GM21786 (cell line): ENCODE results near the gene SNAPC1.

Experiments used
- ATAC-seq: cut with Tn5 transposase; IDR thresholded peaks from one replicate; pipeline ENCODE4 v1.9.1; 2021; ENCODE audit not compliant: unreplicated experiment

SNAPC1 gene

DNA sequence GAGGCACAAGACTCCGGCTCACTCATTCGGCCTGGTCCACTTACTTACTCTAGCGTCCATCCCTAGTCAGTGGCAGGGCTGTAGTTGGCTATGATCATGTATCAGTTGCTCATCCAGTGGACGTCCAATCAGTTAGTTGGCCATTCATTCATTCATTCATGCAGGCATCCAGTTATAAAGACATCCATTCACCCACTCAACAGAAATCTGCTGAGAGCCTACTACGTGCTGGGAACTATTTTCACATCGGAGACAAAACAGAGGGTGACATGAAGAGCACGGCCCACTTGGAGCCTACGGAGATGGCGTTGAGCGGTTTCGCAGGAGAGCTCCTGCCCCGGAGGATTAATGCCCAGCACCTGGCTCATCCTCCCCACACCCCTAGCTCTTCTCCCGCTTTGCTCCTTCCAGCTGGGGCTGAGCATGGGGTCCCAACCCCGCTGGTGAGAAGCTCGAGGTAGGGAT is 49.7 kb downstream of the SNAPC1 start:
- no peak for ATAC-seq

DNA sequence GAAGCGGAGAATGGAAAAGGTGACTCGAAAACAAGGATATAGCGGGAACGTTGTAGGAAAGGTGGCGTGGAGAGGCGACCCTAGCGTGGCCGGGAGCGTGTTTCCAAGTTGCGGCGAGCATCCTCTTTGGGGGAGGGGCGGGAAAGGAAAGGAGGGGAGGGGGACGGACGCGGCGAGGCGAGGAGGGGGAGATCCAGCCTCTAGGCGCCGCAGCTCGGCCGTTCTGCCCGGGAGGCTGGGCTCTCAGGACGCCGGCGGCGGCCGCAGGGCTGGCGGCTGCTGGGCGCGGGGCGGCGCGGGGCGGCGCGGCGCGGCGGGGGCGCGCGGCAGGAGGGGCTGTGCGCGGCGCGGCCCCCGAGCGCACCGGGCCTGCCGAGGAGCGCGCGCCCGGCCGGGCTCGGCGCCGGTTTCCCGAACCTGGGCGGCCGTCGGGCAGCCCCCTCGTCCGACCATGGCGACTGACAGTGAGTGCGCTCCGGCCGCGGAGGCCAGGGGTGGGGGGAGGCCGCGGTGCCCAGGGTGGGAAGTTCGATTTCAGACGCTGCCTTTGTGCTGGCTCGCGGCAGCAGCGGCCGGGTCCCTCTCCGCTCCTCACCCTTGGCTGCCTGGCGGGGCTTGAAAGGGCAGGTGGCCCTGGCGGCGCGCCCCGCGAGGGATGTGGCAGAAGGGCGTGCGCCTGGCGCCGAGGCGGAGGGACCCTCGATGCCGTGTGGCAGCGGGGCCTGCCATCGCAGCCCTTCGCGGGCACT is 50.3 kb downstream of the SNAPC1 start, which contains the start of gene SYT16:
Gene SYT16, plus strand, starts transcription at position 357 of the 749 bp plus-strand sequence.
- no peak for ATAC-seq

DNA sequence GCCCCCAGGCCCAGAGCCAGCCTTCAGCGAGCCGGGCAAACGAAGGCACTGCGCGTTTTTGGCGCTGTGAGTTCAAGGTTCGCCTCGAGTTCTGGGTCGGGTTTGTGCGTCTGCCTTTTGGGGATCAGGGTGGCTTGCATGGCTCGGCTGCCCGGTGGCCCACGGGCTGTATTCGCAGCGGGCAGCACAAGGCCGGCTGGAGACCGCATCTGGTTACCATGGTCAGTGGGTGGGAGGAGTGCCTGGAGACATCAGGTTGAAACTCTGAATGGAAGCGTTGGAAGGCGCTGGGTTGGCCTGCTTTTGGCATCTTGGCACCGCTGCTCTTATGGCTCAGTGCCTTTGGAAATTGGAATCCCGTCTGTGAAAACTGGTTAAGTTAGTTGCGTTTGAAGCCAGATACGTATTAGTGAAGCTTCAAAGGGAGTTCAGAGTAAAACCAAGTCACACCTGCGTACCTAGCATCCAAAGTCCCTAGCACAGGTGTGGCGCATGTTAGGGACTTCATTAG is 50.9 kb downstream of the SNAPC1 start:
- ATAC-seq, result no peak

DNA sequence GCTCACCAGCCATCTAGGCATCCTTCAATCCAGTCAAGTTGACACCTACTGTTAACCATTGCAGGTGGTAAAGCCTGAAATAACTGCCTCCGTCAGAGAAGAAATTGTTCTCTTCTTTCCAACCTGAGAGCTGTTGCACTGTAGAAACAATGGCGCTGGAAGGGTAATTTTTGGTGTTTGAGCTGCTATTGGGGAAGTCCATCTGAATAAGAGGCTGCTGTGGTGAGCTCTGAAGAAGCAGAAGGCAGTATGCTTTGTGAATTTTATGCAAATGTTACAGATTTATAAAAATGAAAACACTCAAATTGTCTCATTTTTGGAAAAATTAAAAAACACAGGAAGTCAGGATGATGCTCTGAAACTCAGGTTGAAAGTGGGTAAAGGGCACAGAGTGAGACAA is 60.2 kb downstream of the SNAPC1 start:
- ATAC-seq, result no peak

DNA sequence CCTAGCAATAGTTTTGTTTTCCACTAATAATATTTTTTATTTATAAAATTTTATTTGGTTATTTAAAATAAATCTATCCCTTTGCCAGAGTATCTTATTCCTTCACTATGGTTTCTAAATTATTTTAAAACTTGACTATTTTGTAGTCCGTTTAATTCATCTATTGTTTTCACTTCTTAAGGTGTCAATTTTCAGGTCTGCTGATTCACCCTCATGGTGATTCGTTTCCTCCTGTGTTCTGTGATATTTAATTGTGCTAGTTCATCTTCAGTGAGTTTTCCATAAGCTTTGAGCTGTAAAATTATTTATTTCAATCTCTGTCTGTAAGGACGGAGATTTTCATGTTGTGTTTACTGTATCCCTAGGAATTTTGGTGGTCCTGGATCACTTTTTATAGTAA is 70.6 kb downstream of the SNAPC1 start:
- no peak for ATAC-seq

DNA sequence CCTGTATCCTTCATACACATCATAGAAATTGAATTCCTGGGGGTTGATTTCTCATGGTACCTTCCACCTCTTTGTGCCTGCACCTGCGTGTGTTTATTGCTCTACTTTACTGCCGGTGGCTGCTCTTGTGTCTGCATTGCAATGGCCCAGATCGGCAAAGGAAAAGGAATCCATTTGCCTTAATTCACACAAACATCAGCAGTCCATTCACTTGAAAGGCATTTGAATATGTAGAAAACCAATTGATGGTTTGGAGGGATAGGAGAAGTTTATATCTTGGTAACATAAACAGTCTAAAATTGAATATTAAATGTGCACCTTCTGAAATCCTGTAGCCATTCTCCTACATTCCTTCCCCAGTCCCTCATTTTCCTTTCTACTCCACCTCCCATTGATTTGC is 74.0 kb downstream of the SNAPC1 start:
- no peak for ATAC-seq

DNA sequence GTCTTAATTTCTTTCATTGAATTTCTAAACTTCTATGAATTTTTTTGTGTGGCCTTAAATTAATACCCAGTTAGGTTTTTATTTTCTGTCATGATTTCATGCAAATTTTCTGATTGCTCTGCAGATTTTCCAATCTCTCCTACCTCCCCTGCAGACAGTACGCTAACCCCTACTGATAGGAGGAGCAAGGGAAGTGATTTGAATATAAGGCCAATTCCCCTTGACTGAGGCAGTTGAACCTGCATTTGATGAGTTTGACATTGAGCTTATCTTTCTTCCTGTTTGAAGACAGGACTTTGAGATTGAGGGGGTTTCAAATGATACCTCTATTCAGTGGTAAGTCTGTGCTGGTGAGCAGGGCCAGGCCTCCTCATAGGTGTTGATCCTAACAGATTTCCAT is 74.6 kb downstream of the SNAPC1 start:
- no peak for ATAC-seq

DNA sequence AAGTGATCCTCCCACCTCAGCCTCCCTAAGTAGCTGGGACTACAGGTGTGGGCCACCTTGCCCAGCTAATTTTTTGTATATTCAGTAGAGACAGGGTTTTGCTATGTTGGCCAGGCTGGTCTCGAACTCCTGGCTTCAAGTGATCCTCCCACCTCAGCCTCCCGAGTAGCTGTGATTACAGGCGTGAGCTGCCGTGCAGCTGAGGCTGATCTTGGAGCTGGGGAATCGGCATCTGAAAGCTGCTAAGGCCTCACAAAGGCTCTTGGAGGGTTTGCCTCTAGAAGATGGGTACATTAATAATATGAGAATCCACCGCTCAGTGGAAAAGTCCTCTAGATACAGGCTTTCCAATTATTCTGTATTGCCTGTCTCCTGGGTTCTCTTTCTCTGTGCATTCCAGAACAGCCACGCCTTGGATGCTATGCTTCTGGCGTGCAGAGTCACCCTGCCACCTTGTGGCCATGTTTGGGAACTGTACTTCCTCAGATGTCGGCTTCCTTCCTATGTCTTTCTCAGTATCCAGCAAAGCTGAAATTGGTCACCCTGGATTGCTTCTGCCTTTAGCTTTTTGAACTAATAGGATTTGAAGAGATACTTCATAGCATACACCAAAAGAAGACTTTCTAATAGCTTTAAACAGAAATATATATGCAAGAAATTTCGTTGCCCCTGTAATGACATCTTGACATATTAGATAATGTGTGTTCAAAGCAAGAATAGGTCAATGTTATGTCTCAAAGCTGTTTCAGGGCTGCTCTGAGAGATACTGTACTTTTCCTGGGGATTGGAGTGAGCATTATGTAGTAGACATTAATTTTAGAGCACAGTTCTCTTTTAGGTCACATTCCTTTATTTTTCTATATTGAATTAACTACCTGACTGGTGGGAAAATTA is 75.4 kb downstream of the SNAPC1 start:
- peak; percentile 95 for ATAC-seq

DNA sequence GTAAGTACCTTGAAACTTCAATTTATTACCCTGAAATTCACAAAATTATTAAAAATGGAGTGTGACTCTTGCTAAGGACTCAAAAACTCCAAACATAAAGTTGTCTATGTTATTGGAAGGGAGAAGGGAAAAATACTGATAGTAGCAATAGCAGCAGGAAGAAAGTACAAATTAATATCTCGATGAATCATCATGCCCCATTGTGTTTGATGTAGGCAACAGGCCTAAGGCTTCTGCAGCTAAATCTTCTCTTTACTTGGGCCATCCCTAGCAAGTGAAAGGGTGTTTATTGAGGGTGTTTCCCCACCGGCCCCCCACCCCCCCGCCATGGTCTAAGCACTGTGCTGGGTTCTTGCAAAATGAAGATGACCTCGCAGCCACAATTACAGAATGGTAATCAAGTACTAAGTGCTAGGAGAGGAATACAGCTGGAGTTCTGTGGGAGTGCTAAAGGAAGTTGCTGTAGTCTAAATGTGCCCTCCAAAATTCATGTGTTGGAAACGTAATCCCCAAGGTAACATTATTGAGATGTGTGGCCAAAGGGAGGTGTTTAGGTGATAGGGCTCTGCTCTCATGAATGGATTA is 76.5 kb downstream of the SNAPC1 start:
- no peak for ATAC-seq

DNA sequence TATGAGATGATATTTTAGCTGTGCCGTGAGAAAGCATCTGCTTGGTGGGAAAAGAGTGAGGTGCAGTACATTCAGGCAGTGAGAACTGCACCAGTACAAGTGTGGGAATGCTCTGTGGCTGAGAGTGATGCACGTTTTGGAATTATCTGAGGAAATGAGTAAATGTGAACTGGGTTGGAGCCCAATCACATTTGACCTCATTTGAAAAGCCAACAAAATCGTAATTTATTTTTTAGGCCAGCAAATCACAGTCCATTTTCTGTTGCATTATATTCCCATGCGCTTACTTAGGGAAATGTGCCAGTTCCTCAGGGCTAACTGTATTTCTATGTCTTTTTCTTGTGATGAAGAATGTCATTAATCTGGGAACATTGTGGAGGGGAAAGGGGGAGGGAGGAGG is 77.3 kb downstream of the SNAPC1 start:
- ATAC-seq, result no peak

DNA sequence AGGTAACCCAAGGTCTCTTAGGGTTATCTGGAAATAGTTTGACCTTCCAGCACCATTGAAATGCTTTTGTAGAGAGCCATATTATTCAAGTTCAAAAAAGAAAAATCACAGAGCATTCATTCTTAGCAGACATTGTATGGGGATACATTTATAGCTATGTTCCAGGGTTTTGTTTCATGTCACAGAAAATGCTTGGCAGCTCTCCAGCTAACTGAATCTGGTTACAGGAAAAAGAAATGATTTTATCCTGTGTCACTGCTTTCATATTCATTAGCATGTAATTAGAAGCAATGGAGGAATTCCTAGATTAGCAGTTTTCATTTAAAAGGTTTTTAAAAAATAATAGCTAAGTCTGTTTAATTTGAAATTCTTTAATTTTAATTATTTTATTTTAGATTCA is 78.9 kb downstream of the SNAPC1 start:
- ATAC-seq, result no peak
